Measurements from ENCODE around the gene CLMN.

CLMN gene

GRCh38 chr14:95319312-95320077 lies at the start of gene CLMN:
Gene CLMN (minus strand): TSS chr14:95319908. CDS start chr14:95319792, 116 bp downstream.
- peak; percentile 77 for DNase-seq

GRCh38 chr14:95365401-95365800 lies 45.7 kb upstream of the CLMN start:
- DNase-seq = no peak

GRCh38 chr14:95364481-95365209 lies 44.9 kb upstream of the CLMN start:
- no peak for DNase-seq

GRCh38 chr14:95363468-95363954 lies 43.8 kb upstream of the CLMN start:
- no peak for DNase-seq

GRCh38 chr14:95362138-95362494 lies 42.4 kb upstream of the CLMN start:
- DNase-seq = no peak

GRCh38 chr14:95361373-95362137 lies 41.8 kb upstream of the CLMN start:
- DNase-seq = peak; percentile 3

GRCh38 chr14:95360828-95361227 lies 41.1 kb upstream of the CLMN start:
- DNase-seq = no peak

- DNase-seq = no peak
Measured at GRCh38 chr14:95359994-95360826, 40.5 kb upstream of the CLMN start.

- no peak for DNase-seq
Measured at GRCh38 chr14:95356245-95356869, 36.6 kb upstream of the CLMN start.

GRCh38 chr14:95355422-95355821 lies 35.7 kb upstream of the CLMN start:
- no peak for DNase-seq

- DNase-seq = no peak
Measured at GRCh38 chr14:95354834-95355233, 35.1 kb upstream of the CLMN start.

GRCh38 chr14:95353664-95354063 lies 34.0 kb upstream of the CLMN start:
- DNase-seq = no peak

GRCh38 chr14:95353007-95353406 lies 33.3 kb upstream of the CLMN start:
- no peak for DNase-seq

- no peak for DNase-seq
Measured at GRCh38 chr14:95352481-95352880, 32.8 kb upstream of the CLMN start.

GRCh38 chr14:95349241-95349640 lies 29.5 kb upstream of the CLMN start:
- DNase-seq = no peak

- no peak for DNase-seq
Measured at GRCh38 chr14:95348395-95349080, 28.8 kb upstream of the CLMN start.

GRCh38 chr14:95346820-95347219 lies 27.1 kb upstream of the CLMN start:
- DNase-seq = no peak

- no peak for DNase-seq
Measured at GRCh38 chr14:95346266-95346665, 26.6 kb upstream of the CLMN start.

- DNase-seq = no peak
Measured at GRCh38 chr14:95345032-95345431, 25.3 kb upstream of the CLMN start.

- DNase-seq = no peak
Measured at GRCh38 chr14:95344536-95344935, 24.8 kb upstream of the CLMN start.

GRCh38 chr14:95341564-95341963 lies 21.9 kb upstream of the CLMN start:
- DNase-seq = no peak

- DNase-seq = no peak
Measured at GRCh38 chr14:95341115-95341514, 21.4 kb upstream of the CLMN start.
